Thyroid gland (tissue), 4 donors: ENCODE measurements around the gene TMEM131L. TPM values are rescaled to one million over a fixed set of nuclear protein-coding genes. Genes with fewer than 3 reads are reported as not detected.
A peak's percentile ranks its signal among the peaks of the same experiment; 100 is the strongest.

ENCODE experiments used
- DNase-seq, 2 donors: peaks; one replicate each; pipeline ENCODE4 v3.0.0-alpha.2; 2019
- H3K27ac ChIP-seq, 3 donors: fragments of 200-600 bp; sonication (generic); 1 replicate in 2 of 3; 2 replicates in 1 of 3; pipeline ENCODE4 v1.5.1; 2016 to 2019; ENCODE audit warnings: mild to moderate bottlenecking in 1 of 3, moderate library complexity in 1 of 3
- H3K27me3 ChIP-seq: fragments of 200-600 bp; sonication (generic); one replicate; pipeline ENCODE4 v1.5.1; 2019
- H3K36me3 ChIP-seq, 2 donors: fragments of 200-600 bp; sonication (generic); one replicate each; pipeline ENCODE4 v1.5.1; 2016 to 2019
- H3K4me1 ChIP-seq, 2 donors: fragments of 200-600 bp; sonication (generic); one replicate each; pipeline ENCODE4 v1.5.1; 2017 to 2019
- H3K4me3 ChIP-seq, 3 donors: fragments of 200-600 bp; sonication (generic); replicated peaks in 1 of 3; 1 replicate in 2 of 3; 2 replicates in 1 of 3; pipeline ENCODE4 v1.5.1; 2016; ENCODE audit warnings: mild to moderate bottlenecking in 1 of 3
- H3K9me3 ChIP-seq: fragments of 200-600 bp; sonication (generic); one replicate; pipeline ENCODE4 v1.5.1; 2017
- POLR2A ChIP-seq, 2 donors: fragments of 450-650 bp; IDR thresholded peaks; one replicate each; pipeline ENCODE4 v1.6.1; 2017; ENCODE audit warnings: antibody characterized with exemption in 2 of 2, mild to moderate bottlenecking in 2 of 2, moderate library complexity in 1 of 2
- WGBS, 2 donors: methylation state at CpG; one replicate each; pipeline ENCODE4 v1.1.5; 2017; 5-methylcytosine and 5-hydroxymethylcytosine counted together
- intact Hi-C: fragments of 100-400 bp; cut with DNase I; formaldehyde crosslinking; loops from one replicate; pipeline ENCODE4 v1.15.1; 2023
- total RNA-seq, 4 donors: library from RNA; depleted of rRNA; stranded (reverse); fragments of >200 nt; gene quantifications; one replicate each; pipeline ENCODE4 v1.2.3, GENCODE V29; 2016
- TF ChIP-seq, protein P1 (sequence below), 6 experiments: fragments of 200-600 bp in 3 of 6; fragments of 450-650 bp in 3 of 6; sonication (generic) in 3 of 6; IDR thresholded peaks; one replicate each; pipeline ENCODE4 v1.5.1; 2016 to 2019; ENCODE audit warnings: antibody characterized with exemption in 6 of 6, mild to moderate bottlenecking in 2 of 6, inconsistent platforms in 1 of 6, moderate library complexity in 1 of 6

Gene TMEM131L
- total RNA-seq, 4 donors from 2014 or later, result 11.1 to 17.9 (median 16.4) TPM

DNA sequence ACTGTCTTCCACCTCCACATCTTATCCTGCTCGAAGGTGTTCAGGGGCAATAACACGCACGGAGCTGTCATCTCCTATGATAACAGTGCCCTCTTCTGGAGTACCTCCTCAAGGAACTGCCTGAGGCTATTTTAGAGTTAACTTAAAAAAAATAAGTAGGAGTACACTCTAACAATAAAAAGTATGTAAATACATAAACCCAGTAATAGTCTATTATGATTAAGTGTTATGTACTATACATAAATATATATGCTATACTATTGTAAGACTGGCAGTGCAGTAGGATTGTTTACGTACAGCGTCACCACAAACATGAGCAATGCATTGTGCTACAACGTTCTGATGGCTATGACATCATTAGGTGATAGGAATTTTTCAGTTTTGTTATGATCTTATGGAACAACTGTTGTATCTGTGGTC lies 183.4 kb downstream of the TMEM131L start:
- WGBS, 2 donors, result 54 to 62% methylated on average over 6 of the region's 6 CpGs
- H3K27ac ChIP-seq, result no peak overlapping the region
- no peaks in the 10 kb centered on the region for H3K27me3 ChIP-seq
- TF ChIP-seq, protein P1, sequence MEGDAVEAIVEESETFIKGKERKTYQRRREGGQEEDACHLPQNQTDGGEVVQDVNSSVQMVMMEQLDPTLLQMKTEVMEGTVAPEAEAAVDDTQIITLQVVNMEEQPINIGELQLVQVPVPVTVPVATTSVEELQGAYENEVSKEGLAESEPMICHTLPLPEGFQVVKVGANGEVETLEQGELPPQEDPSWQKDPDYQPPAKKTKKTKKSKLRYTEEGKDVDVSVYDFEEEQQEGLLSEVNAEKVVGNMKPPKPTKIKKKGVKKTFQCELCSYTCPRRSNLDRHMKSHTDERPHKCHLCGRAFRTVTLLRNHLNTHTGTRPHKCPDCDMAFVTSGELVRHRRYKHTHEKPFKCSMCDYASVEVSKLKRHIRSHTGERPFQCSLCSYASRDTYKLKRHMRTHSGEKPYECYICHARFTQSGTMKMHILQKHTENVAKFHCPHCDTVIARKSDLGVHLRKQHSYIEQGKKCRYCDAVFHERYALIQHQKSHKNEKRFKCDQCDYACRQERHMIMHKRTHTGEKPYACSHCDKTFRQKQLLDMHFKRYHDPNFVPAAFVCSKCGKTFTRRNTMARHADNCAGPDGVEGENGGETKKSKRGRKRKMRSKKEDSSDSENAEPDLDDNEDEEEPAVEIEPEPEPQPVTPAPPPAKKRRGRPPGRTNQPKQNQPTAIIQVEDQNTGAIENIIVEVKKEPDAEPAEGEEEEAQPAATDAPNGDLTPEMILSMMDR (IDR thresholded peaks at IDR 0.05), result no peak
- no peak for TF ChIP-seq POLR2A (IDR thresholded peaks at IDR 0.05)
- DNase-seq, result no peak
- no peak overlapping the region for H3K4me3 ChIP-seq
- no peaks in the 10 kb centered on the region for H3K9me3 ChIP-seq
- intact Hi-C loops, result no loop called here
- H3K4me1 ChIP-seq, result no peaks in the 10 kb centered on the region
- no peaks in the 10 kb centered on the region for H3K36me3 ChIP-seq

GRCh38 chr4:153651116-153651515 lies 185.0 kb downstream of the TMEM131L start:
- Histone ChIP-seq H3K27me3 (no peaks in the 10 kb centered on the region), H3K36me3 (no peaks in the 10 kb centered on the region), H3K4me1 (no peaks in the 10 kb centered on the region), H3K27ac (no peak overlapping the region), H3K9me3 (no peaks in the 10 kb centered on the region), H3K4me3 (no peak overlapping the region)
- no peak for DNase-seq
- intact Hi-C loops, result no loop called here
- TF ChIP-seq, protein P1 (IDR thresholded peaks at IDR 0.05), result no peak
- no peak for TF ChIP-seq POLR2A (IDR thresholded peaks at IDR 0.05)
- 60 to 62% methylated on average over 3 of the region's 3 CpGs for WGBS, 2 donors

- no peak overlapping the region for H3K27ac ChIP-seq
- intact Hi-C loops, result no loop called here
- 74 to 76% methylated on average over 5 of the region's 5 CpGs for WGBS, 2 donors
These were observed 185.4 kb downstream of the TMEM131L start for GRCh38 chr4:153651587-153651986.

DNA sequence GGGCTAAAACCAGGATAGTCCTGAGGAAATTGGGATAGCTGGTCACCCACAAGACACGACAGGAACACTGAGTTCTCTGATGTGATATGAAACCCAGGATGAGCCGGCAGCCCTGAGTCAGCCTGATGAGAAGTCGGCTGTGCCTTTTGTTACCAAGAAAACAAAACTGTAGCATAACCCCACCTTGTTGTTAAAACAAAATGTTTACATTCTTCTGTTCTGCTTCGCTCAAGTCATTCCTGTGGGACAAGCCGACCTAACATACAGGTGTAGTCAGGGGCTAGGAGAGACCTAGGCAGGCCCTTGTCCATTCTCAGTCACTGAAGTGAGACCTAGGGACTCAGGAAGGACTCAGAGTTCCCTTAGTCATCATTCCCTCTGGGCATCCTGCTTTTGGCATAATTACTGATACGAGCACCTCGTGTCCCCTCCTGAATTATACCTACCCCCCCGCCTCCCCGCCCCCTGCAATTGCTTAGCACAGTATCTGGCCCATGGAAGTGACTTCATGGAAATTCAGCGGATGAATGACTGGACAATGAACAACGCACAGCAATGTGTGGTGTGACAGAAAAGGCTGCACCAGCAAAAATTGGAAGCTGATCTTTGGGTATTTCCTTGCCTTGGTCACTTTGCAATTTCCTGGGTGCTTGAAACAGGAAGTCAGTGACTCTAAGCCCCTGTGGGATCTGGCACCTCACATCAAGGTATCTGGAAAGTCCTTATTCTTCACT lies 186.1 kb downstream of the TMEM131L start:
- no peak overlapping the region for H3K27ac ChIP-seq
- H3K36me3 ChIP-seq, result no peaks in the 10 kb centered on the region
- WGBS, 2 donors, result 74 to 76% methylated on average over 9 to 11 of the region's 11 CpGs
- TF ChIP-seq, protein P1 (IDR thresholded peaks at IDR 0.05), result no peak
- intact Hi-C loops, result no loop called here
- DNase-seq, result no peak
- H3K4me3 ChIP-seq, result no peak overlapping the region
- no peaks in the 10 kb centered on the region for H3K4me1 ChIP-seq
- H3K27me3 ChIP-seq, result no peaks in the 10 kb centered on the region
- no peaks in the 10 kb centered on the region for H3K9me3 ChIP-seq

More at GRCh38 chr4:153651587-153651986, 185.4 kb downstream of the TMEM131L start:
- peak in 1 of 2 donors; percentile 12 for DNase-seq
- no peaks in the 10 kb centered on the region for H3K4me1 ChIP-seq
- H3K36me3 ChIP-seq, result no peaks in the 10 kb centered on the region
- H3K9me3 ChIP-seq, result no peaks in the 10 kb centered on the region
- no peaks in the 10 kb centered on the region for H3K27me3 ChIP-seq
- H3K4me3 ChIP-seq, result no peak overlapping the region
- TF ChIP-seq, protein P1 (IDR thresholded peaks at IDR 0.05), result no peak
- no peak for TF ChIP-seq POLR2A (IDR thresholded peaks at IDR 0.05)

- H3K36me3 ChIP-seq, result no peaks in the 10 kb centered on the region
- H3K27me3 ChIP-seq, result no peaks in the 10 kb centered on the region
- TF ChIP-seq, protein P1 (IDR thresholded peaks at IDR 0.05), result no peak
- no peak for TF ChIP-seq POLR2A (IDR thresholded peaks at IDR 0.05)
- no peak overlapping the region for H3K4me3 ChIP-seq
- DNase-seq, result no peak
- 49 to 53% methylated on average over 4 of the region's 4 CpGs for WGBS, 2 donors
- no peaks in the 10 kb centered on the region for H3K4me1 ChIP-seq
- H3K27ac ChIP-seq, result no peak overlapping the region
- intact Hi-C loops, result no loop called here
- no peaks in the 10 kb centered on the region for H3K9me3 ChIP-seq
These were observed 188.9 kb downstream of the TMEM131L start for GRCh38 chr4:153655002-153655541.
